Keratinocyte (primary cell): ENCODE measurements around the gene NCEH1. TPM values are rescaled to one million over a fixed set of nuclear protein-coding genes. Genes with fewer than 3 reads are reported as not detected.
A peak's percentile ranks its signal among the peaks of the same experiment; 100 is the strongest.

Experiments
- DNase-seq: peaks from one replicate; pipeline ENCODE4 v3.0.0-alpha.2; 2011; ENCODE audit warnings: low read depth, missing footprints, low spot score
- FAIRE-seq: peaks from 2 replicates; lab custom pipeline; 2011; peaks lifted over from hg19 to GRCh38; lab: Jason Lieb, UNC
- H2AFZ ChIP-seq: 2 replicates; pipeline ENCODE4 v1.6.0; 2012; ENCODE audit warnings: low read length, control low read depth, inconsistent platforms; ENCODE audit not compliant: control insufficient read depth
- H3K27ac ChIP-seq: 2 replicates; pipeline ENCODE4 v1.5.1; 2011; ENCODE audit warnings: low read length; ENCODE audit not compliant: control insufficient read depth, insufficient read depth
- H3K27me3 ChIP-seq: 3 replicates; pipeline ENCODE4 v1.6.0; 2011; ENCODE audit warnings: low read length; ENCODE audit not compliant: control insufficient read depth, insufficient read depth; ENCODE audit errors: extremely low read depth
- H3K36me3 ChIP-seq, 2 experiments: 2 replicates in 1 of 2; 3 replicates in 1 of 2; pipeline ENCODE4 v1.5.1; 2011; ENCODE audit warnings: low read length in 2 of 2, mild to moderate bottlenecking in 1 of 2; ENCODE audit not compliant: control insufficient read depth in 2 of 2, insufficient read depth in 2 of 2; ENCODE audit errors: extremely low read depth in 1 of 2
- H3K4me1 ChIP-seq: 3 replicates; pipeline ENCODE4 v1.5.1; 2011; ENCODE audit warnings: low read length; ENCODE audit not compliant: control insufficient read depth, insufficient read depth; ENCODE audit errors: extremely low read depth
- H3K4me2 ChIP-seq: 3 replicates; pipeline ENCODE4 v1.6.0; 2011; ENCODE audit warnings: low read depth, low read length; ENCODE audit not compliant: control insufficient read depth, insufficient read depth; ENCODE audit errors: extremely low read depth
- H3K4me3 ChIP-seq, 3 experiments: fragments of 200-600 bp in 1 of 3; sonication (generic) in 1 of 3; 2 replicates in 2 of 3; 3 replicates in 1 of 3; pipeline ENCODE4 v1.5.1; 2011 to 2016; ENCODE audit warnings: low read length in 3 of 3, mild to moderate bottlenecking in 3 of 3, control low read depth in 2 of 3, inconsistent platforms in 1 of 3, low read depth in 1 of 3, mixed read lengths in 1 of 3, mixed run types in 1 of 3, moderate library complexity in 1 of 3; ENCODE audit not compliant: control insufficient read depth in 2 of 3, insufficient read depth in 2 of 3; ENCODE audit errors: extremely low read depth in 1 of 3
- H3K79me2 ChIP-seq: 2 replicates; pipeline ENCODE4 v1.6.0; 2012; ENCODE audit warnings: low read length; ENCODE audit not compliant: control insufficient read depth, insufficient read depth
- H3K9ac ChIP-seq: 3 replicates; pipeline ENCODE4 v1.6.0; 2011; ENCODE audit warnings: low read length; ENCODE audit not compliant: control insufficient read depth, insufficient read depth; ENCODE audit errors: extremely low read depth
- H3K9me1 ChIP-seq: 3 replicates; pipeline ENCODE4 v1.6.0; 2011; ENCODE audit warnings: low read length; ENCODE audit not compliant: control insufficient read depth, insufficient read depth; ENCODE audit errors: extremely low read depth
- H3K9me3 ChIP-seq: 2 replicates; pipeline ENCODE4 v1.5.1; 2012; ENCODE audit warnings: low read depth, low read length; ENCODE audit not compliant: control insufficient read depth
- H4K20me1 ChIP-seq: 3 replicates; pipeline ENCODE4 v1.6.0; 2011; ENCODE audit warnings: low read length; ENCODE audit not compliant: control insufficient read depth, insufficient read depth; ENCODE audit errors: extremely low read depth
- EZH2 ChIP-seq: IDR thresholded peaks from one replicate; pipeline ENCODE4 v1.6.1; 2012; ENCODE audit warnings: inconsistent platforms, mild to moderate bottlenecking, low read length, moderate library complexity
- dilution Hi-C: fragments of 300-500 bp; cut with MboI; formaldehyde crosslinking; loops from one replicate; pipeline ENCODE4 v1.7.0; 2020; ENCODE audit warnings: low sequenced_read_pairs; ENCODE audit not compliant: extremely low pct_ligation_motif_present
- polyA plus RNA-seq, 5 experiments: library from polyadenylated mRNA; depleted of rRNA in 3 of 5; stranded (reverse) in 3 of 5; stranded (forward) in 1 of 5; unstranded in 1 of 5; fragments of >200 nt; gene quantifications; 1 replicate in 1 of 5; 2 replicates in 3 of 5; 3 replicates in 1 of 5; pipeline versions ENCODE4 v1.2.1 to v1.2.3, GENCODE V29; 2011 to 2012; ENCODE audit warnings: missing spikeins in 2 of 5, low read depth in 1 of 5, low replicate concordance in 1 of 5
- TF ChIP-seq, protein P1 (sequence below), 3 experiments: IDR thresholded peaks in 1 of 3; conservative IDR thresholded peaks in 1 of 3; optimal IDR thresholded peaks in 1 of 3; 2 replicates in 2 of 3; 3 replicates in 1 of 3; pipeline versions ENCODE3 to v1.5.1; 2011; ENCODE audit warnings: low read length in 3 of 3, mild to moderate bottlenecking in 3 of 3, moderate library complexity in 2 of 3, control low read depth in 1 of 3, inconsistent platforms in 1 of 3; ENCODE audit not compliant: insufficient read depth in 2 of 3; ENCODE audit errors: extremely low read depth in 1 of 3

The NCEH1 gene
- polyA plus RNA-seq, 1 donor (not counting 4 experiments of a cell fraction or from before 2014, with no cell fraction given), result 13.2 TPM

DNA sequence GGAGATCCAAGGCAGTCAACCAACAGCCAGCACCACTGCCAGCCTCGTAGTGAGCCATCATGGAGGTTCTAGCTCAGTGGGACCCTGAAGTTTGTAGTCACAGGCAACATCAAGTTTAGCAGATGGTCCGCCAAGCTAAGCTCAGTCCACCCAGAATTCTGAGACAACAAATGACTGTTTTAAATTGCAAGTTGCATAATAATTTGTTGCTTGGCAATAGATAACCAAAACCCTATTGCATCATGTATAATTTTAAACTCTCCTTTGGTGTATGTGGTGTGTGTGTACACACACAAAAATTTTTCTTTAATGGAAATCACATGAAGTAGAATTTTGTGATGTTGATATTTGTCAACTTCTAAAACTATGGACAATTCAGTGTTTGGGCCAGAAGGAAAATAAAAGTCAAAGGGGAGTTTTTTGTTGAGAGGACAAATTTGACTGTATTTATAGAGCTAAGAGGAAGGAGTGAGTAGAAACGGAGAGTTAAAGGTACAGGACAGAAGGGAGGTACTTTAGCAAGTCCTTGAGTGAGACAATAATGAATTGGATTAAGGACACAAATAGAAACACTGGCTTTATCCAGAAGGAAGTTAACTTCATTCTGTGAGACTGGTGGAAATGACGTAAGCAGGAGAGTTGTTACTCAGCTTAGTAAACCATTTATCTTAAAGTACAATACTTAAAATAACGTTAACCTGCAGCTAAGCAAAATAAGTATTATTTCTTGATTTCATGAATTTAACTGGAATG, 83.6 kb downstream of the NCEH1 start:
- H4K20me1 ChIP-seq, result no peaks in the 10 kb centered on the region
- H3K79me2 ChIP-seq, result no peaks in the 10 kb centered on the region
- H3K9me1 ChIP-seq, result no peaks in the 10 kb centered on the region
- H3K27me3 ChIP-seq, result no peaks in the 10 kb centered on the region
- no peaks in the 10 kb centered on the region for H3K9me3 ChIP-seq
- FAIRE-seq, result no peak
- dilution Hi-C loops, result no loop called here
- no peak for DNase-seq
- H3K27ac ChIP-seq, result peak overlapping the region; percentile 3
- no peak overlapping the region for H3K4me3 ChIP-seq
- TF ChIP-seq, protein P1, sequence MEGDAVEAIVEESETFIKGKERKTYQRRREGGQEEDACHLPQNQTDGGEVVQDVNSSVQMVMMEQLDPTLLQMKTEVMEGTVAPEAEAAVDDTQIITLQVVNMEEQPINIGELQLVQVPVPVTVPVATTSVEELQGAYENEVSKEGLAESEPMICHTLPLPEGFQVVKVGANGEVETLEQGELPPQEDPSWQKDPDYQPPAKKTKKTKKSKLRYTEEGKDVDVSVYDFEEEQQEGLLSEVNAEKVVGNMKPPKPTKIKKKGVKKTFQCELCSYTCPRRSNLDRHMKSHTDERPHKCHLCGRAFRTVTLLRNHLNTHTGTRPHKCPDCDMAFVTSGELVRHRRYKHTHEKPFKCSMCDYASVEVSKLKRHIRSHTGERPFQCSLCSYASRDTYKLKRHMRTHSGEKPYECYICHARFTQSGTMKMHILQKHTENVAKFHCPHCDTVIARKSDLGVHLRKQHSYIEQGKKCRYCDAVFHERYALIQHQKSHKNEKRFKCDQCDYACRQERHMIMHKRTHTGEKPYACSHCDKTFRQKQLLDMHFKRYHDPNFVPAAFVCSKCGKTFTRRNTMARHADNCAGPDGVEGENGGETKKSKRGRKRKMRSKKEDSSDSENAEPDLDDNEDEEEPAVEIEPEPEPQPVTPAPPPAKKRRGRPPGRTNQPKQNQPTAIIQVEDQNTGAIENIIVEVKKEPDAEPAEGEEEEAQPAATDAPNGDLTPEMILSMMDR (optimal IDR thresholded peaks at IDR 0.05 in 1 of 3, IDR thresholded peaks at IDR 0.05 in 1 of 3, conservative IDR thresholded peaks at IDR 0.05 in 1 of 3; ENCODE audit: extremely low read depth in 1 of 3, insufficient read depth in 2 of 3, low read length in 3 of 3), result no peak
- no peak for TF ChIP-seq EZH2
- no peaks in the 10 kb centered on the region for H3K36me3 ChIP-seq
- H3K4me1 ChIP-seq, result peaks cover 15% of the 10 kb centered on the region
- H2AFZ ChIP-seq, result no peak overlapping the region
- H3K4me2 ChIP-seq, result no peak overlapping the region
- H3K9ac ChIP-seq, result no peak overlapping the region

DNA sequence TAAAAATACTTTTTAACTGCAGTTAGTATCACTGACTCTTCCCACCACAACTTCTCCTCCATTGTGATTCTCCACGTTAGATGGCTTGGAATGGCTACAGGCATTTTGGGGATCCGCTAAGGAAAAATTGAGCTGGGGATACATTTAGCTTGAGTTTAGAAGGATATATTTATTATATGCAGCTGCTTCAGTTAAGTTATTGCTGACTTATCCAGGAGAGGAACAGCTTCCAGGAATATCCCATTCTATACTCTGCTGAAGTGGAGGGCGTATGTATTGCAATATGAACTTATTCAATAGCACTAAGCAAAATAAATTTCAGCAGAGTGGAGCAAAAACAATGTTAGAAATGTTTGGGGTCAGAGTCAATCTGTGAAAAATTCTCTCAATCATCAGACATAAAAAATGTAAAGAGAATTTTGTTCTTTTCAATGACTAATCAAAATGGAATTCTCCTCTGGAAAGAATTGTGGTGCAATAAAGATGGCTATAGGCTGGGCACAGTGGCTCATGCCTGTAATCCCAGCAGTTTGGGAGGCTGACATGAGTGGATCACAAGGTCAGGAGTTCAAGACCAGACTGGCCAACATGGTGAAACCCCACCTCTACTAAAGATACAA, 84.7 kb downstream of the NCEH1 start:
- H3K9me1 ChIP-seq, result no peaks in the 10 kb centered on the region
- no peaks in the 10 kb centered on the region for H3K36me3 ChIP-seq
- H3K79me2 ChIP-seq, result no peaks in the 10 kb centered on the region
- no peak overlapping the region for H3K4me2 ChIP-seq
- no peak for DNase-seq
- H3K27me3 ChIP-seq, result no peaks in the 10 kb centered on the region
- peaks cover 18% of the 10 kb centered on the region for H3K4me1 ChIP-seq
- H3K4me3 ChIP-seq, result no peak overlapping the region
- TF ChIP-seq EZH2, result no peak
- TF ChIP-seq, protein P1 (optimal IDR thresholded peaks at IDR 0.05 in 1 of 3, IDR thresholded peaks at IDR 0.05 in 1 of 3, conservative IDR thresholded peaks at IDR 0.05 in 1 of 3; ENCODE audit: extremely low read depth in 1 of 3, insufficient read depth in 2 of 3, low read length in 3 of 3), result no peak
- no peaks in the 10 kb centered on the region for H3K9me3 ChIP-seq
- dilution Hi-C loops, result no loop called here
- H3K27ac ChIP-seq, result no peak overlapping the region
- H3K9ac ChIP-seq, result no peak overlapping the region
- no peak overlapping the region for H2AFZ ChIP-seq
- no peak for FAIRE-seq
- H4K20me1 ChIP-seq, result no peaks in the 10 kb centered on the region
